ENCODE measurements around the gene CHCHD6. TPM values are rescaled to one million over a fixed set of nuclear protein-coding genes. Genes with fewer than 3 reads are reported as not detected.

The CHCHD6 gene
- total and polyA plus RNA-seq, 2 donors: 10.5 to 14.2 TPM

DNA sequence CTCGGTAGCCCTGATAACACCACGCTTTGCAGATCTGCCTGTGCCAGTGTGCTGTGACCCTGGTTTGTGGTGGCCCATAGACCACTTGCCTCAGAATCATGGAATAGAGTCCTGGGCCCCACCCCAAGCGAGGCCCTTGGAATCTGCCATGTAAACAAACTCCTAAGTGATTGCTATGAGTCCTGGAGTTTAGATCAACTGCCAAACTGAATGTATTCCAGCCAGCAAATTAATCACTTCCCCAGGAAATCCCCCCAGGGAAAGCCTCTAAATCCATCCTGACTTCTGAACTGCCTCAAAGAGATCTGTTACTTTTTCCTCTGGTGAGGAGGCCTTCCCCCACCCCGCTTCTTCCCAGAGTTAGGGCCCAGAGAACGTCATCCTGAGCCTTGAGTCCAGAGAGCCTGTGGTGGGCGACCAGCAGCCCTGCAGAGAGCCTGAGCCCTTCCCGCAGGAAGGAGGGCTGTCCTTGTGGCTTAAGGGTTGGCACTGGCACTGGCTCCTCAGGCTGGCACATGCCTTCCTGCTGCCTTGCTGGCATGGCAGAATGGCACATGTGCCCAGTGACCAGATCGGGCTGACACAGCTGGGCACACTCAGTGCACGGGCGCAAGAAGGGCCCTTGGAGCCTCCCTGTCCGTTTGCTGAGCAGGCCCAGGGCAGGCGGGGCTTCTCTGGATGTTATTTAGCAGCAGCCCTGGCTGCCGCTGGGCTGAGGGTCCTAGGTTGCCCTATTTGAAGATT lies 228.3 kb downstream of the CHCHD6 start:
- WGBS: 95% methylated on average over 13 of the region's 13 CpGs
- peaks cover 0 to 3% of the 10 kb centered on the region in 2 donors for H3K4me1 ChIP-seq (ENCODE audit: control insufficient read depth in 2 of 2, insufficient read depth in 2 of 2, low read length in 2 of 2)
- no peak for DNase-seq (ENCODE audit: low read depth in 6 of 9, low spot score in 9 of 9)
- H3K27ac ChIP-seq (ENCODE audit: low read depth in 1 of 2, low read length in 1 of 2): no peak overlapping the region
- H3K36me3 ChIP-seq (ENCODE audit: control insufficient read depth in 2 of 2, insufficient read depth in 2 of 2, low read length in 1 of 2): no peaks in the 10 kb centered on the region
- H3K27me3 ChIP-seq (ENCODE audit: control insufficient read depth in 2 of 2, insufficient read depth in 1 of 2, low read length in 1 of 2): no peaks in the 10 kb centered on the region
- no peaks in the 10 kb centered on the region for H3K9me3 ChIP-seq (ENCODE audit: control insufficient read depth in 2 of 2, insufficient read depth in 1 of 2, low read length in 1 of 2)
- H3K4me3 ChIP-seq (ENCODE audit: low read length in 2 of 2): no peak overlapping the region

- H3K27ac ChIP-seq (ENCODE audit: low read depth in 1 of 2, low read length in 1 of 2): no peak overlapping the region
- H3K4me3 ChIP-seq (ENCODE audit: low read length in 2 of 2): no peak overlapping the region
- no peaks in the 10 kb centered on the region for H3K9me3 ChIP-seq (ENCODE audit: control insufficient read depth in 2 of 2, insufficient read depth in 1 of 2, low read length in 1 of 2)
- H3K36me3 ChIP-seq (ENCODE audit: control insufficient read depth in 2 of 2, insufficient read depth in 2 of 2, low read length in 1 of 2): no peaks in the 10 kb centered on the region
- peaks cover 0 to 3% of the 10 kb centered on the region in 2 donors for H3K4me1 ChIP-seq (ENCODE audit: control insufficient read depth in 2 of 2, insufficient read depth in 2 of 2, low read length in 2 of 2)
- no peak for DNase-seq (ENCODE audit: low read depth in 6 of 9, low spot score in 9 of 9)
- WGBS: 83% methylated on average over 4 of the region's 4 CpGs
- no peaks in the 10 kb centered on the region for H3K27me3 ChIP-seq (ENCODE audit: control insufficient read depth in 2 of 2, insufficient read depth in 1 of 2, low read length in 1 of 2)
Measured at GRCh38 chr3:126934031-126934531, 230.0 kb downstream of the CHCHD6 start.

- Histone ChIP-seq H3K36me3 (ENCODE audit: control insufficient read depth in 2 of 2, insufficient read depth in 2 of 2, low read length in 1 of 2) (no peaks in the 10 kb centered on the region), H3K4me1 (ENCODE audit: control insufficient read depth in 2 of 2, insufficient read depth in 2 of 2, low read length in 2 of 2) (peaks cover 0 to 3% of the 10 kb centered on the region in 2 donors), H3K27ac (ENCODE audit: low read depth in 1 of 2, low read length in 1 of 2) (no peak overlapping the region), H3K27me3 (ENCODE audit: control insufficient read depth in 2 of 2, insufficient read depth in 1 of 2, low read length in 1 of 2) (no peaks in the 10 kb centered on the region), H3K9me3 (ENCODE audit: control insufficient read depth in 2 of 2, insufficient read depth in 1 of 2, low read length in 1 of 2) (no peaks in the 10 kb centered on the region), H3K4me3 (ENCODE audit: low read length in 2 of 2) (no peak overlapping the region)
- WGBS: 97% methylated on average over 8 of the region's 8 CpGs
- DNase-seq (ENCODE audit: low read depth in 6 of 9, low spot score in 9 of 9): no peak
Measured at GRCh38 chr3:126934991-126935390, 231.0 kb downstream of the CHCHD6 start.

DNA sequence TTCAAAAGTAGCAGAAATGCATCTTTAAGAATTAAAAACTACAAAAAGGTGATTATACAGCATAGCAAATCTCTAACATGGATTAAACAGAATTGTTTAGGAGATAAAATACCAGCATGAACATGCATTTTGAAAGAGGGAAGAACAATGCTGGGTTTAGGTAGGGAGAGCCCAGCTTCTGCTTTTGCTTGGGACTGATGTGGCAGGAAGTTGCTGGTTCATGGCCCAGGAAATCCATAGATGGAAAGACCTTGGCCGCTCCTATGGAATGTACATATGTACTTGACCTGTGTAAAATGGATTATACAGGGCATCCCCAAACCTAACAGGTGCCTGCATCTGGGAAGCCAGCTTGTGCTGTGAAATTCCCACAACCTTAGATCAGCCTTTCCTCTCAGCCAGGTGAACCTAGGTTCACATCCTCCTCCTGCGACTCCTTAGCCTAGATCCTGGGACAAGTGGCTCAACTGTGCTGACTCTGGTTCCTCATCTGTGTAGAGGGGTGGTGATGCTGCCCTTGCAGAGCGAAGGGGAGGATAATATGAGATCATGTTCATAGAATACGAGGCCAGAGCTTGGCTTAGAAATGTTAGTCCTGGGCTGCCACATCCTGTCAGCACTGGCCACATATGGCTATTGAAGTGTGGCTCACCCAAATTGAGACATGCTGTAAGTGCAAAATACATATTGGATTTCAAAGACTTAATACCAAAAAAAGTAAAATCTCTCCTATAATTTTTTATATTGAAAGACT lies 231.9 kb downstream of the CHCHD6 start:
- no peak overlapping the region for H3K27ac ChIP-seq (ENCODE audit: low read depth in 1 of 2, low read length in 1 of 2)
- no peaks in the 10 kb centered on the region for H3K36me3 ChIP-seq (ENCODE audit: control insufficient read depth in 2 of 2, insufficient read depth in 2 of 2, low read length in 1 of 2)
- H3K27me3 ChIP-seq (ENCODE audit: control insufficient read depth in 2 of 2, insufficient read depth in 1 of 2, low read length in 1 of 2): no peaks in the 10 kb centered on the region
- no peak overlapping the region for H3K4me3 ChIP-seq (ENCODE audit: low read length in 2 of 2)
- no peak for DNase-seq (ENCODE audit: low read depth in 6 of 9, low spot score in 9 of 9)
- H3K9me3 ChIP-seq (ENCODE audit: control insufficient read depth in 2 of 2, insufficient read depth in 1 of 2, low read length in 1 of 2): no peaks in the 10 kb centered on the region
- 88% methylated on average over 4 of the region's 4 CpGs for WGBS
- peaks cover 0 to 3% of the 10 kb centered on the region in 2 donors for H3K4me1 ChIP-seq (ENCODE audit: control insufficient read depth in 2 of 2, insufficient read depth in 2 of 2, low read length in 2 of 2)

DNA sequence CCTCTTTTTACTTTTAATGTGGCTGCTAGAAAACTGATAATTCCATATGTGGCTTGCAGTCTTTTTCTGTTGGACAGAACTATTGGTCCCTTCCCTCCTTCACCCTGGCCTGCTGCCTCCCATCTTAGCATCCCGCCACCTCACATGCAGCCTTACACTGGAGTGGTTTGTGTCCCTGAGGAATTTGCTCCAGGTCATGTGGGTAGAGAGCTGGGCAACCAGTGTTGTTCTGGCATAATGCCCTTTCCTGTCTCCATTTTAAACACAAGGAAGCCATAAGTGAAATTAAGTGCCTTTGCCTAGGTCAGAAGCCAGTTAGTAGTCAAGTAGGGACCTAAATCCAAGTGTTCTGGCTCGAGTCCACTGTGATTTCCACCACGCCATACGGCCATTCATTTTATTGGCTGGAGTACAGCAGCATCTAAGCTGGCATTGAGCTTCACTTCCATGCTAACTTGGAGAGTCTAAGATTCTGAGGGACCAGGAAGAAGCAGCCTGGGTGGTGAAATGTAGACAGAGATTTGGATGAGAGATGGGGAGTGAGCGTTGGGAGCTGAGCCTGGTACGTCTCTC lies 232.9 kb downstream of the CHCHD6 start:
- no peak for DNase-seq (ENCODE audit: low read depth in 6 of 9, low spot score in 9 of 9)
- H3K4me3 ChIP-seq (ENCODE audit: low read length in 2 of 2): no peak overlapping the region
- 98% methylated on average over 6 of the region's 6 CpGs for WGBS
- H3K36me3 ChIP-seq (ENCODE audit: control insufficient read depth in 2 of 2, insufficient read depth in 2 of 2, low read length in 1 of 2): no peaks in the 10 kb centered on the region
- H3K4me1 ChIP-seq (ENCODE audit: control insufficient read depth in 2 of 2, insufficient read depth in 2 of 2, low read length in 2 of 2): peaks cover 0 to 2% of the 10 kb centered on the region in 2 donors
- no peaks in the 10 kb centered on the region for H3K9me3 ChIP-seq (ENCODE audit: control insufficient read depth in 2 of 2, insufficient read depth in 1 of 2, low read length in 1 of 2)
- H3K27me3 ChIP-seq (ENCODE audit: control insufficient read depth in 2 of 2, insufficient read depth in 1 of 2, low read length in 1 of 2): no peaks in the 10 kb centered on the region
- no peak overlapping the region for H3K27ac ChIP-seq (ENCODE audit: low read depth in 1 of 2, low read length in 1 of 2)

- Histone ChIP-seq H3K4me1 (ENCODE audit: control insufficient read depth in 2 of 2, insufficient read depth in 2 of 2, low read length in 2 of 2) (no peaks in the 10 kb centered on the region), H3K27ac (ENCODE audit: low read depth in 1 of 2, low read length in 1 of 2) (no peak overlapping the region), H3K9me3 (ENCODE audit: control insufficient read depth in 2 of 2, insufficient read depth in 1 of 2, low read length in 1 of 2) (no peaks in the 10 kb centered on the region), H3K4me3 (ENCODE audit: low read length in 2 of 2) (no peak overlapping the region), H3K36me3 (ENCODE audit: control insufficient read depth in 2 of 2, insufficient read depth in 2 of 2, low read length in 1 of 2) (no peaks in the 10 kb centered on the region), H3K27me3 (ENCODE audit: control insufficient read depth in 2 of 2, insufficient read depth in 1 of 2, low read length in 1 of 2) (no peaks in the 10 kb centered on the region)
- DNase-seq (ENCODE audit: low read depth in 6 of 9, low spot score in 9 of 9): no peak
- 95% methylated on average over 2 of the region's 2 CpGs for WGBS
Measured at GRCh38 chr3:126937533-126937932, 233.5 kb downstream of the CHCHD6 start.

GRCh38 chr3:126937973-126938372 lies 233.9 kb downstream of the CHCHD6 start:
- Histone ChIP-seq H3K36me3 (ENCODE audit: control insufficient read depth in 2 of 2, insufficient read depth in 2 of 2, low read length in 1 of 2) (no peaks in the 10 kb centered on the region), H3K4me3 (ENCODE audit: low read length in 2 of 2) (no peak overlapping the region), H3K9me3 (ENCODE audit: control insufficient read depth in 2 of 2, insufficient read depth in 1 of 2, low read length in 1 of 2) (no peaks in the 10 kb centered on the region), H3K27ac (ENCODE audit: low read depth in 1 of 2, low read length in 1 of 2) (no peak overlapping the region), H3K4me1 (ENCODE audit: control insufficient read depth in 2 of 2, insufficient read depth in 2 of 2, low read length in 2 of 2) (no peaks in the 10 kb centered on the region), H3K27me3 (ENCODE audit: control insufficient read depth in 2 of 2, insufficient read depth in 1 of 2, low read length in 1 of 2) (no peaks in the 10 kb centered on the region)
- 88% methylated on average over 7 of the region's 7 CpGs for WGBS
- no peak for DNase-seq (ENCODE audit: low read depth in 6 of 9, low spot score in 9 of 9)

- Histone ChIP-seq H3K4me1 (ENCODE audit: control insufficient read depth in 2 of 2, insufficient read depth in 2 of 2, low read length in 2 of 2) (no peaks in the 10 kb centered on the region), H3K27me3 (ENCODE audit: control insufficient read depth in 2 of 2, insufficient read depth in 1 of 2, low read length in 1 of 2) (no peaks in the 10 kb centered on the region), H3K4me3 (ENCODE audit: low read length in 2 of 2) (no peak overlapping the region), H3K36me3 (ENCODE audit: control insufficient read depth in 2 of 2, insufficient read depth in 2 of 2, low read length in 1 of 2) (no peaks in the 10 kb centered on the region), H3K9me3 (ENCODE audit: control insufficient read depth in 2 of 2, insufficient read depth in 1 of 2, low read length in 1 of 2) (no peaks in the 10 kb centered on the region), H3K27ac (ENCODE audit: low read depth in 1 of 2, low read length in 1 of 2) (no peak overlapping the region)
- WGBS: 90% methylated on average over 8 of the region's 8 CpGs
- no peak for DNase-seq (ENCODE audit: low read depth in 6 of 9, low spot score in 9 of 9)
Measured at GRCh38 chr3:126938520-126939337, 234.7 kb downstream of the CHCHD6 start.
